Activated T-helper 1 cell treated with anti-CD3 and anti-CD28 coated beads, Interleukin-2, amount 50 U/mL, for 16 hours (primary cell): ENCODE measurements around the gene LDLRAD3.

Experiments used
- DNase-seq, 2 donors: peaks; one replicate each; pipeline ENCODE4 v3.0.0-alpha.2; 2020; ENCODE audit warnings: low read depth in 1 of 2, low spot score in 1 of 2

The LDLRAD3 gene

GRCh38 chr11:36071917-36072500 lies 128.1 kb downstream of the LDLRAD3 start:
- no peak for DNase-seq

- no peak for DNase-seq
These were observed 129.7 kb downstream of the LDLRAD3 start for GRCh38 chr11:36073411-36074203.

- no peak for DNase-seq
These were observed 131.1 kb downstream of the LDLRAD3 start for GRCh38 chr11:36074941-36075431.

GRCh38 chr11:36077368-36077767 lies 133.5 kb downstream of the LDLRAD3 start:
- DNase-seq: no peak

GRCh38 chr11:36077886-36078685 lies 134.2 kb downstream of the LDLRAD3 start:
- no peak for DNase-seq

GRCh38 chr11:36078686-36079055 lies 134.8 kb downstream of the LDLRAD3 start:
- no peak for DNase-seq

GRCh38 chr11:36079878-36080675 lies 136.2 kb downstream of the LDLRAD3 start:
- no peak for DNase-seq

- no peak for DNase-seq
These were observed 137.5 kb downstream of the LDLRAD3 start for GRCh38 chr11:36081274-36081945.

GRCh38 chr11:36086366-36086765 lies 142.5 kb downstream of the LDLRAD3 start:
- DNase-seq: no peak

GRCh38 chr11:36088266-36088972 lies 144.6 kb downstream of the LDLRAD3 start:
- DNase-seq: no peak

GRCh38 chr11:36089920-36090319 lies 146.1 kb downstream of the LDLRAD3 start:
- no peak for DNase-seq

- DNase-seq: no peak
These were observed 146.7 kb downstream of the LDLRAD3 start for GRCh38 chr11:36090356-36091109.

- no peak for DNase-seq
These were observed 147.5 kb downstream of the LDLRAD3 start for GRCh38 chr11:36091256-36091811.

- no peak for DNase-seq
These were observed 148.6 kb downstream of the LDLRAD3 start for GRCh38 chr11:36092314-36093030.

- DNase-seq: no peak
These were observed 149.7 kb downstream of the LDLRAD3 start for GRCh38 chr11:36093548-36093947.

- DNase-seq: no peak
These were observed 150.3 kb downstream of the LDLRAD3 start for GRCh38 chr11:36094164-36094563.

GRCh38 chr11:36095716-36096115 lies 151.9 kb downstream of the LDLRAD3 start:
- no peak for DNase-seq

GRCh38 chr11:36097219-36097650 lies 153.4 kb downstream of the LDLRAD3 start:
- no peak for DNase-seq
